GM12878 (cell line): ENCODE data around the gene RPUSD3. TPM values are rescaled to one million over a fixed set of nuclear protein-coding genes. Genes with fewer than 3 reads are reported as not detected.

Source experiments
- BCL3 ChIP-seq: IDR thresholded peaks from 2 replicates; pipeline ENCODE4 v1.6.1; 2011; ENCODE audit warnings: borderline replicate concordance, low read depth, mild to moderate bottlenecking, moderate library complexity, low read length; ENCODE audit not compliant: insufficient read depth, poor library complexity, severe bottlenecking
- E2F8 ChIP-seq: fragments of 450-650 bp; IDR thresholded peaks from 2 replicates; pipeline ENCODE4 v1.6.1; 2018; ENCODE audit warnings: mild to moderate bottlenecking, low read depth, moderate library complexity; ENCODE audit not compliant: partially characterized antibody
- EGR1 ChIP-seq, 2 experiments: IDR thresholded peaks; 1 replicate in 1 of 2; 2 replicates in 1 of 2; pipeline ENCODE4 v1.6.1; 2011 to 2012; ENCODE audit warnings: low read depth in 2 of 2, low read length in 2 of 2, borderline replicate concordance in 1 of 2, mild to moderate bottlenecking in 1 of 2, moderate library complexity in 1 of 2
- FOXK2 ChIP-seq: fragments of 450-650 bp; IDR thresholded peaks from 2 replicates; pipeline ENCODE4 v1.6.1; 2017; ENCODE audit warnings: mild to moderate bottlenecking, moderate library complexity
- HDAC2 ChIP-seq: fragments of 200-600 bp; sonication (generic); IDR thresholded peaks from 2 replicates; pipeline ENCODE4 v1.6.1; 2017
- IRF4 ChIP-seq: IDR thresholded peaks from 2 replicates; pipeline ENCODE4 v1.6.1; 2011; ENCODE audit warnings: low read depth, low read length
- MEF2A ChIP-seq: IDR thresholded peaks from 2 replicates; pipeline ENCODE4 v1.6.1; 2011; ENCODE audit warnings: low read depth, mild to moderate bottlenecking, low read length, moderate library complexity; ENCODE audit not compliant: insufficient read depth
- PRDM15 ChIP-seq: fragments of 450-650 bp; formaldehyde crosslinking; IDR thresholded peaks from 2 replicates; pipeline ENCODE4 v1.4.0; 2020; ENCODE audit warnings: mild to moderate bottlenecking, moderate library complexity
- SREBF2 ChIP-seq: IDR thresholded peaks from 2 replicates; pipeline ENCODE4 v1.6.1; 2012; ENCODE audit warnings: mild to moderate bottlenecking, low read length
- STAT3 ChIP-seq: IDR thresholded peaks from 2 replicates; pipeline ENCODE4 v1.6.1; 2011; ENCODE audit warnings: low read depth, low read length, improper control_type of control experiment
- YBX1 ChIP-seq: fragments of 450-650 bp; IDR thresholded peaks from 2 replicates; pipeline ENCODE4 v1.6.1; 2016; ENCODE audit warnings: antibody characterized with exemption
- YY1 ChIP-seq: IDR thresholded peaks from 2 replicates; pipeline ENCODE4 v1.6.1; 2011; ENCODE audit warnings: low read depth, mild to moderate bottlenecking, low read length
- ZNF687 ChIP-seq: fragments of 450-650 bp; IDR thresholded peaks from 2 replicates; pipeline ENCODE4 v1.6.1; 2017; ENCODE audit warnings: mild to moderate bottlenecking, moderate library complexity
- polyA plus RNA-seq, 11 experiments: library from polyadenylated mRNA; depleted of rRNA in 4 of 11; unstranded in 6 of 11; stranded (reverse) in 5 of 11; fragments of >200 nt; fragmentation: Nextera tagmentation in 4 of 11; fragmentation: Illumina TruSeq in 1 of 11; extraction: Ambion mirVana in 4 of 11; extraction: Trizol in 1 of 11; gene quantifications; 1 replicate in 1 of 11; 2 replicates in 10 of 11; pipeline versions ENCODE4 v1.2.1 to v1.2.3, GENCODE V29; 2011 to 2016; ENCODE audit warnings: inconsistent platforms in 2 of 11, missing spikeins in 2 of 11, low read depth in 1 of 11
- total RNA-seq, 4 experiments: library from RNA; depleted of rRNA in 3 of 4; stranded (reverse); fragments of >200 nt in 3 of 4; fragmentation: Illumina TruSeq in 1 of 4; extraction: Trizol in 1 of 4; gene quantifications; 2 replicates each; pipeline versions ENCODE4 v1.2.1 to v1.2.3, GENCODE V29; 2013 to 2021

RPUSD3 gene
- total and polyA plus RNA-seq, 10 of the 15 experiments (the other 5 are each of a cell fraction or from before 2014, with no cell fraction given): 6.4 to 72.9 (median 41.8) TPM

GRCh38 chr3:9815986-9816385 is 27.8 kb downstream of the RPUSD3 start (continued):
- no peak for TF ChIP-seq E2F8
- no peak for TF ChIP-seq ZNF687
- no peak for TF ChIP-seq MEF2A
- TF ChIP-seq STAT3: no peak
- no peak for TF ChIP-seq YBX1
- no peak for TF ChIP-seq HDAC2
- no peak for TF ChIP-seq FOXK2
- TF ChIP-seq EGR1 (IDR thresholded peaks at IDR 0.05; ENCODE audit: borderline replicate concordance in 1 of 2, low read depth in 2 of 2, low read length in 2 of 2): no peak
- TF ChIP-seq IRF4: no peak
- no peak for TF ChIP-seq BCL3
- no peak for TF ChIP-seq SREBF2
- no peak for TF ChIP-seq YY1
- TF ChIP-seq PRDM15: no peak
